K562 (cell line): Measurements from ENCODE around the gene ZNF81. TPM values are rescaled to one million over a fixed set of nuclear protein-coding genes. Genes with fewer than 3 reads are reported as not detected.

Experiments used
- ATAC-seq: fragments of 200-7000 bp; cut with Tn5 transposase; 3 replicates; pipeline ENCODE4 v1.9.1; 2020; ENCODE audit warnings: moderate library complexity
- BruUV-seq: library from RNA; stranded (reverse); fragments of 400-500 nt; replicated peaks from 2 replicates; lab custom pipeline; 2021; lab: Mats Ljungman, UMichigan
- CTCF ChIA-PET: fragments of 300-600 bp; formaldehyde crosslinking; extraction: SDS; loops from one replicate; lab custom pipeline; 2021; ENCODE audit warnings: low intra/inter-chr PET ratio; lab: Yijun Ruan, JAX
- POLR2A ChIA-PET: fragments of 300-600, 350-650 bp; sonication (Branson Sonifier 250); formaldehyde crosslinking; extraction: SDS; loops from one replicate; lab custom pipeline; 2021; ENCODE audit warnings: antibody characterized with exemption, inconsistent platforms; lab: Yijun Ruan, JAX
- DNase-seq, 4 experiments: peaks; one replicate each; pipeline versions ENCODE4 v3.0.0 to v3.0.0-alpha.2; 2011 to 2018; ENCODE audit warnings: low spot score in 3 of 4, mixed read lengths in 3 of 4; ENCODE audit errors: extremely low read depth in 1 of 4
- FAIRE-seq: peaks from 2 replicates; lab custom pipeline; 2011; peaks lifted over from hg19 to GRCh38; lab: Jason Lieb, UNC
- H2AFZ ChIP-seq: 2 replicates; pipeline ENCODE4 v1.6.0; 2011; ENCODE audit warnings: low read depth, low read length, control low read depth, inconsistent platforms
- H3K27ac ChIP-seq: fragments of 200-600 bp; 3 replicates; pipeline ENCODE4 v1.8.0; 2011; ENCODE audit warnings: low read depth, mild to moderate bottlenecking, control low read depth, inconsistent platforms, low read length, moderate library complexity, mixed read lengths; ENCODE audit errors: extremely low read depth
- H3K27me3 ChIP-seq, 2 experiments: fragments of 300-600 bp in 1 of 2; 2 replicates in 1 of 2; 3 replicates in 1 of 2; pipeline versions ENCODE4 v1.6.0 to v1.8.0; 2011; ENCODE audit warnings: inconsistent platforms in 2 of 2, low read length in 2 of 2, mild to moderate bottlenecking in 1 of 2, mixed read lengths in 1 of 2, moderate library complexity in 1 of 2; ENCODE audit not compliant: control insufficient read depth in 2 of 2, insufficient read depth in 2 of 2
- H3K36me3 ChIP-seq: fragments of 300-600 bp; 3 replicates; pipeline ENCODE4 v1.8.0; 2011; ENCODE audit warnings: mild to moderate bottlenecking, low read length, inconsistent platforms; ENCODE audit not compliant: control insufficient read depth, insufficient read depth
- H3K4me1 ChIP-seq, 2 experiments: fragments of 200-600 bp in 1 of 2; replicated peaks in 1 of 2; 2 replicates in 1 of 2; 3 replicates in 1 of 2; pipeline versions ENCODE4 v1.5.1 to v1.8.0; 2011; ENCODE audit warnings: inconsistent platforms in 2 of 2, low read length in 2 of 2, mild to moderate bottlenecking in 1 of 2, mixed read lengths in 1 of 2, moderate library complexity in 1 of 2; ENCODE audit not compliant: control insufficient read depth in 2 of 2, insufficient read depth in 2 of 2
- H3K4me2 ChIP-seq: 2 replicates; pipeline ENCODE4 v1.6.1; 2011; ENCODE audit warnings: low read length, control low read depth, inconsistent platforms, mixed read lengths; ENCODE audit not compliant: insufficient read depth
- H3K4me3 ChIP-seq: fragments of 200-600 bp; sonication (generic), shearing (Covaris generic); 2 replicates; pipeline ENCODE4 v1.5.1; 2016; ENCODE audit warnings: control low read depth, inconsistent platforms
- H3K79me2 ChIP-seq: fragments of 200-600 bp; 3 replicates; pipeline ENCODE4 v1.8.0; 2011; ENCODE audit warnings: low read length, inconsistent platforms; ENCODE audit not compliant: control insufficient read depth, insufficient read depth
- H3K9ac ChIP-seq, 2 experiments: 2 replicates each; pipeline versions ENCODE4 v1.6.0 to v1.6.1; 2011; ENCODE audit warnings: low read depth in 2 of 2, low read length in 2 of 2, control low read depth in 1 of 2, inconsistent platforms in 1 of 2, mild to moderate bottlenecking in 1 of 2, mixed read lengths in 1 of 2; ENCODE audit not compliant: insufficient read depth in 1 of 2
- H3K9me1 ChIP-seq: one replicate; pipeline ENCODE4 v1.6.0; 2011; ENCODE audit warnings: inconsistent platforms, mild to moderate bottlenecking, low read length, moderate library complexity; ENCODE audit not compliant: control insufficient read depth, insufficient read depth
- H3K9me3 ChIP-seq: replicated peaks from 2 replicates; pipeline ENCODE4 v1.5.1; 2011; ENCODE audit warnings: low read depth, low read length, inconsistent platforms; ENCODE audit not compliant: control insufficient read depth, insufficient read depth
- H4K20me1 ChIP-seq: replicated peaks from 2 replicates; pipeline ENCODE4 v1.6.1; 2011; ENCODE audit warnings: low read length, inconsistent platforms, mixed read lengths; ENCODE audit not compliant: control insufficient read depth, insufficient read depth
- ARNT ChIP-seq, 2 experiments: fragments of 450-650 bp; IDR thresholded peaks; 2 replicates each; pipeline ENCODE4 v1.6.1; 2016; ENCODE audit warnings: mild to moderate bottlenecking in 1 of 2
- BDP1 ChIP-seq: IDR thresholded peaks from 3 replicates; pipeline ENCODE4 v1.6.1; 2011; ENCODE audit not compliant: insufficient read length, insufficient read depth
- CEBPB ChIP-seq: fragments of 450-650 bp; IDR thresholded peaks from 2 replicates; pipeline ENCODE4 v1.6.1; 2016; ENCODE audit warnings: missing genetic modification characterization, missing compliant biosample characterization
- FOSL1 ChIP-seq: fragments of 200-800 bp; sonication (Bioruptor generic); conservative IDR thresholded peaks from 2 replicates; pipeline ENCODE4 v1.6.1; 2016; ENCODE audit warnings: missing genetic modification characterization, missing compliant biosample characterization
- MAFK ChIP-seq: IDR thresholded peaks from 2 replicates; pipeline ENCODE4 v1.6.1; 2011; ENCODE audit warnings: low read length, improper control_type of control experiment
- MBD2 ChIP-seq: sonication (generic); IDR thresholded peaks from 2 replicates; pipeline ENCODE4 v1.6.1; 2016; ENCODE audit warnings: low read depth, borderline replicate concordance
- POLR2H ChIP-seq: IDR thresholded peaks from 2 replicates; pipeline ENCODE4 v1.6.1; 2016; ENCODE audit warnings: missing genetic modification characterization, low read depth, mild to moderate bottlenecking, control low read depth, missing compliant biosample characterization, moderate library complexity
- TBP ChIP-seq: optimal IDR thresholded peaks from 2 replicates; pipeline ENCODE3; 2011; ENCODE audit warnings: low read depth, low read length, improper control_type of control experiment
- WGBS: fragments of 100-300 bp; shearing (Covaris generic); methylation state at CpG from one replicate; pipeline ENCODE4 v1.1.6; 2016; ENCODE audit warnings: low coverage, mixed read lengths; ENCODE audit not compliant: insufficient coverage; ENCODE audit errors: missing lambda C conversion rate; 5-methylcytosine and 5-hydroxymethylcytosine counted together
- in situ Hi-C: fragments of 300-500 bp; cut with MboI; formaldehyde crosslinking; loops from 4 replicates; pipeline ENCODE4 v1.15.0; 2018; ENCODE audit warnings: inconsistent platforms, mixed read lengths
- intact Hi-C: fragments of 100-400 bp; cut with micrococcal nuclease; formaldehyde crosslinking; loops from 2 replicates; pipeline ENCODE4 v1.14.2; 2022
- polyA plus RNA-seq, 8 experiments: library from polyadenylated mRNA; depleted of rRNA in 4 of 8; stranded (reverse) in 5 of 8; unstranded in 3 of 8; fragments of >200 nt; fragmentation: Nextera tagmentation in 2 of 8; fragmentation: Illumina TruSeq in 1 of 8; extraction: Ambion mirVana in 2 of 8; extraction: Trizol in 1 of 8; gene quantifications; 2 replicates each; pipeline versions ENCODE4 v1.2.1 to v1.2.3, GENCODE V29; 2011 to 2014; ENCODE audit warnings: inconsistent platforms in 1 of 8, missing spikeins in 1 of 8
- total RNA-seq, 7 experiments: library from RNA; depleted of rRNA in 6 of 7; stranded (reverse); fragments of >200 nt in 6 of 7; fragmentation: Illumina TruSeq in 2 of 7; extraction: Trizol in 2 of 7; gene quantifications; 2 replicates each; pipeline versions ENCODE4 v1.2.1 to v1.2.3, GENCODE V29; 2011 to 2021; ENCODE audit warnings: low replicate concordance in 1 of 7
- TF ChIP-seq, protein P1 (sequence below): fragments of 200-800 bp; sonication (Bioruptor generic); IDR thresholded peaks from 2 replicates; pipeline ENCODE4 v1.6.1; 2016; ENCODE audit warnings: missing genetic modification characterization, missing compliant biosample characterization
- TF ChIP-seq, protein P2 (sequence below): fragments of 250-450 bp; sonication (Bioruptor Pico); IDR thresholded peaks from 2 replicates; pipeline ENCODE4 v1.4.0; 2020; ENCODE audit warnings: mild to moderate bottlenecking, moderate library complexity, borderline replicate concordance

ZNF81 gene
- total and polyA plus RNA-seq, 9 of the 15 experiments (the other 6 are each of a cell fraction or from before 2014, with no cell fraction given): 2.4 to 9.6 (median 4.9) TPM

DNA sequence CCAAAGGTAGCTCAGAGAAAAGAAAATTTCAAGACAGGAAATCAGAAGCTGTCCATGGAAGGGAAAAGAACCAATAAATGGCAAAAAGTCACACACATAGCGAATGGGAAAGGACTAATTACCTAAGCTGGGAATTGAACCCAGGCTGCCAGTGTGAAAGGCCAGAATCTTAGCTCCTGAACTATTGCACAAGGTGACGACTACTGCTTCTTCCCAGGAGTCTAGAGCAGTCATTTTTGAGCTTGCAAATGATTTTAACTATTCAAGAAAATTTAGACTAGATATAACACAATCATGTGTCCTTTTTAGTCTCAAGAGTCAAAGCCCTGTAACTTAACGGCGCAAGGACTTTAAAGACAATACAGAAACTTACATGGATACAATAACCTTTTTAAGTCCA, 34.1 kb upstream of the ZNF81 start:
- H2AFZ ChIP-seq: no peak overlapping the region
- 35% methylated on average over 3 of the region's 4 CpGs for WGBS
- no peaks in the 10 kb centered on the region for H3K36me3 ChIP-seq
- H3K79me2 ChIP-seq: no peaks in the 10 kb centered on the region
- DNase-seq (peak in 1 of 4 experiments; percentile 36), FAIRE-seq (no peak), ATAC-seq (no peak)
- peaks cover 3% of the 10 kb centered on the region in 2 experiments; a peak in 3 of 5 replicates for H3K4me1 ChIP-seq
- intact Hi-C loops: no loop called here
- H3K27me3 ChIP-seq: no peaks in the 10 kb centered on the region; a peak in 1 of 5 replicates
- CTCF ChIA-PET: no interaction called here
- BruUV-seq: no TSS peak
- no peak overlapping the region for H3K27ac ChIP-seq
- in situ Hi-C loops: no loop called here
- H3K4me2 ChIP-seq: no peak overlapping the region
- H3K4me3 ChIP-seq: no peak overlapping the region
- H3K9me3 ChIP-seq: no peaks in the 10 kb centered on the region
- no peaks in the 10 kb centered on the region for H3K9me1 ChIP-seq
- H3K9ac ChIP-seq: no peak overlapping the region
- no peaks in the 10 kb centered on the region for H4K20me1 ChIP-seq
- POLR2A ChIA-PET: interaction anchor here (1.0 kb wide), 1 partner anchor 12 kb away, joined by 3 read pairs; no protein-coding TSS in a partner anchor
- TF ChIP-seq FOSL1 (tag): no peak
- TF ChIP-seq, protein P1, sequence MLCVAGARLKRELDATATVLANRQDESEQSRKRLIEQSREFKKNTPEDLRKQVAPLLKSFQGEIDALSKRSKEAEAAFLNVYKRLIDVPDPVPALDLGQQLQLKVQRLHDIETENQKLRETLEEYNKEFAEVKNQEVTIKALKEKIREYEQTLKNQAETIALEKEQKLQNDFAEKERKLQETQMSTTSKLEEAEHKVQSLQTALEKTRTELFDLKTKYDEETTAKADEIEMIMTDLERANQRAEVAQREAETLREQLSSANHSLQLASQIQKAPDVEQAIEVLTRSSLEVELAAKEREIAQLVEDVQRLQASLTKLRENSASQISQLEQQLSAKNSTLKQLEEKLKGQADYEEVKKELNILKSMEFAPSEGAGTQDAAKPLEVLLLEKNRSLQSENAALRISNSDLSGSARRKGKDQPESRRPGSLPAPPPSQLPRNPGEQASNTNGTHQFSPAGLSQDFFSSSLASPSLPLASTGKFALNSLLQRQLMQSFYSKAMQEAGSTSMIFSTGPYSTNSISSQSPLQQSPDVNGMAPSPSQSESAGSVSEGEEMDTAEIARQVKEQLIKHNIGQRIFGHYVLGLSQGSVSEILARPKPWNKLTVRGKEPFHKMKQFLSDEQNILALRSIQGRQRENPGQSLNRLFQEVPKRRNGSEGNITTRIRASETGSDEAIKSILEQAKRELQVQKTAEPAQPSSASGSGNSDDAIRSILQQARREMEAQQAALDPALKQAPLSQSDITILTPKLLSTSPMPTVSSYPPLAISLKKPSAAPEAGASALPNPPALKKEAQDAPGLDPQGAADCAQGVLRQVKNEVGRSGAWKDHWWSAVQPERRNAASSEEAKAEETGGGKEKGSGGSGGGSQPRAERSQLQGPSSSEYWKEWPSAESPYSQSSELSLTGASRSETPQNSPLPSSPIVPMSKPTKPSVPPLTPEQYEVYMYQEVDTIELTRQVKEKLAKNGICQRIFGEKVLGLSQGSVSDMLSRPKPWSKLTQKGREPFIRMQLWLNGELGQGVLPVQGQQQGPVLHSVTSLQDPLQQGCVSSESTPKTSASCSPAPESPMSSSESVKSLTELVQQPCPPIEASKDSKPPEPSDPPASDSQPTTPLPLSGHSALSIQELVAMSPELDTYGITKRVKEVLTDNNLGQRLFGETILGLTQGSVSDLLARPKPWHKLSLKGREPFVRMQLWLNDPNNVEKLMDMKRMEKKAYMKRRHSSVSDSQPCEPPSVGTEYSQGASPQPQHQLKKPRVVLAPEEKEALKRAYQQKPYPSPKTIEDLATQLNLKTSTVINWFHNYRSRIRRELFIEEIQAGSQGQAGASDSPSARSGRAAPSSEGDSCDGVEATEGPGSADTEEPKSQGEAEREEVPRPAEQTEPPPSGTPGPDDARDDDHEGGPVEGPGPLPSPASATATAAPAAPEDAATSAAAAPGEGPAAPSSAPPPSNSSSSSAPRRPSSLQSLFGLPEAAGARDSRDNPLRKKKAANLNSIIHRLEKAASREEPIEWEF (CRISPR knock-in tag): no peak
- TF ChIP-seq ARNT (IDR thresholded peaks at IDR 0.05): no peak
- TF ChIP-seq BDP1: peak; percentile 29
- peak; percentile 97 for TF ChIP-seq TBP
- TF ChIP-seq, protein P2, sequence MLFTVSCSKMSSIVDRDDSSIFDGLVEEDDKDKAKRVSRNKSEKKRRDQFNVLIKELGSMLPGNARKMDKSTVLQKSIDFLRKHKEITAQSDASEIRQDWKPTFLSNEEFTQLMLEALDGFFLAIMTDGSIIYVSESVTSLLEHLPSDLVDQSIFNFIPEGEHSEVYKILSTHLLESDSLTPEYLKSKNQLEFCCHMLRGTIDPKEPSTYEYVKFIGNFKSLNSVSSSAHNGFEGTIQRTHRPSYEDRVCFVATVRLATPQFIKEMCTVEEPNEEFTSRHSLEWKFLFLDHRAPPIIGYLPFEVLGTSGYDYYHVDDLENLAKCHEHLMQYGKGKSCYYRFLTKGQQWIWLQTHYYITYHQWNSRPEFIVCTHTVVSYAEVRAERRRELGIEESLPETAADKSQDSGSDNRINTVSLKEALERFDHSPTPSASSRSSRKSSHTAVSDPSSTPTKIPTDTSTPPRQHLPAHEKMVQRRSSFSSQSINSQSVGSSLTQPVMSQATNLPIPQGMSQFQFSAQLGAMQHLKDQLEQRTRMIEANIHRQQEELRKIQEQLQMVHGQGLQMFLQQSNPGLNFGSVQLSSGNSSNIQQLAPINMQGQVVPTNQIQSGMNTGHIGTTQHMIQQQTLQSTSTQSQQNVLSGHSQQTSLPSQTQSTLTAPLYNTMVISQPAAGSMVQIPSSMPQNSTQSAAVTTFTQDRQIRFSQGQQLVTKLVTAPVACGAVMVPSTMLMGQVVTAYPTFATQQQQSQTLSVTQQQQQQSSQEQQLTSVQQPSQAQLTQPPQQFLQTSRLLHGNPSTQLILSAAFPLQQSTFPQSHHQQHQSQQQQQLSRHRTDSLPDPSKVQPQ (CRISPR knock-in tag): no peak
- TF ChIP-seq MAFK: no peak
- peak; percentile 62 for TF ChIP-seq CEBPB (tag)
- TF ChIP-seq POLR2H: peak; percentile 98
- no peak for TF ChIP-seq MBD2
